HG03135 (cell line): ENCODE results near the gene SYVN1.
"Not testable (repeated sequence)": the region's sequence is repeated elsewhere in the genome, so short reads cannot be mapped to it uniquely, and the experiment has no call there.

Experiments
- ATAC-seq: cut with Tn5 transposase; IDR thresholded peaks from one replicate; pipeline ENCODE4 v1.9.1; 2021; ENCODE audit warnings: mild to moderate bottlenecking, moderate library complexity; ENCODE audit not compliant: unreplicated experiment

The SYVN1 gene

GRCh38 chr11:65134240-65134951, at the start of gene SYVN1:
TSS of gene SYVN1 (minus strand) at chr11:65134519. CDS start at chr11:65133601, 918 bp downstream.
- peak; percentile 58 for ATAC-seq

- ATAC-seq: no peak
Observed at GRCh38 chr11:65183201-65183891, 49.0 kb upstream of the SYVN1 start.

GRCh38 chr11:65182258-65183170, 48.2 kb upstream of the SYVN1 start:
- peak; percentile 5 for ATAC-seq

- ATAC-seq: peak; percentile 44
Observed at GRCh38 chr11:65181569-65182257, 47.4 kb upstream of the SYVN1 start, which contains the start of gene CAPN1. TSS of gene CAPN1 (plus strand) at chr11:65181928. CDS start at chr11:65182702, 774 bp downstream.

GRCh38 chr11:65180877-65181568, 46.7 kb upstream of the SYVN1 start:
- peak; percentile 68 for ATAC-seq

GRCh38 chr11:65174571-65175010, 40.3 kb upstream of the SYVN1 start:
- not testable (repeated sequence) for ATAC-seq

- no peak for ATAC-seq
Observed at GRCh38 chr11:65172600-65172999, 38.3 kb upstream of the SYVN1 start.

GRCh38 chr11:65170058-65170534, 35.8 kb upstream of the SYVN1 start, which contains the start of gene SPDYC:
TSS of gene SPDYC (plus strand) at chr11:65170233. CDS start at chr11:65171358, 1,125 bp downstream.
- no peak for ATAC-seq

GRCh38 chr11:65169164-65169641, 34.9 kb upstream of the SYVN1 start:
- no peak for ATAC-seq

GRCh38 chr11:65167656-65168055, 33.3 kb upstream of the SYVN1 start:
- ATAC-seq: no peak

- no peak for ATAC-seq
Observed at GRCh38 chr11:65166893-65167292, 32.6 kb upstream of the SYVN1 start.

- no peak for ATAC-seq
Observed at GRCh38 chr11:65165410-65166317, 31.3 kb upstream of the SYVN1 start.

- ATAC-seq: no peak
Observed at GRCh38 chr11:65163684-65164083, 29.4 kb upstream of the SYVN1 start.

- no peak for ATAC-seq
Observed at GRCh38 chr11:65160643-65161042, 26.3 kb upstream of the SYVN1 start.

- no peak for ATAC-seq
Observed at GRCh38 chr11:65159012-65159411, 24.7 kb upstream of the SYVN1 start.

- ATAC-seq: no peak
Observed at GRCh38 chr11:65157336-65157735, 23.0 kb upstream of the SYVN1 start.

- no peak for ATAC-seq
Observed at GRCh38 chr11:65156926-65157325, 22.6 kb upstream of the SYVN1 start.

GRCh38 chr11:65156256-65156655, 21.9 kb upstream of the SYVN1 start:
- ATAC-seq: no peak
